HCT116 (cell line): Measurements from ENCODE around the gene GMIP. TPM values are rescaled to one million over a fixed set of nuclear protein-coding genes. Genes with fewer than 3 reads are reported as not detected.

Experiments
- ATAC-seq: fragments of 200-7000 bp; cut with Tn5 transposase; 2 replicates; pipeline ENCODE4 v1.9.1; 2020; ENCODE audit warnings: mild to moderate bottlenecking, moderate library complexity
- BruUV-seq: library from RNA; stranded (reverse); fragments of 400-500 nt; replicated peaks from 2 replicates; lab custom pipeline; 2021; lab: Mats Ljungman, UMichigan
- CTCF ChIA-PET: fragments of 300-600 bp; sonication (Branson Sonifier 250); formaldehyde crosslinking; loops from one replicate; lab custom pipeline; 2021; ENCODE audit warnings: antibody characterized with exemption; lab: Charles Lee
- POLR2A ChIA-PET: fragments of 300-600, 350-600 bp; sonication (Branson Sonifier 250); formaldehyde crosslinking; loops from one replicate; lab custom pipeline; 2021; ENCODE audit warnings: antibody characterized with exemption; lab: Charles Lee
- RAD21 ChIA-PET, 2 experiments: fragments of 300-600 bp; sonication (Branson Sonifier 250); formaldehyde crosslinking; loops; one replicate each; lab custom pipeline; 2023; ENCODE audit warnings: low total read pairs in 2 of 2; ENCODE audit not compliant: uncharacterized antibody in 2 of 2, unreplicated experiment in 2 of 2, low non-redundant PET in 1 of 2; lab: Charles Lee
- DNase-seq: peaks from one replicate; pipeline ENCODE4 v3.0.0-alpha.2; 2010; ENCODE audit warnings: low read depth, low spot score
- H2AFZ ChIP-seq: fragments of 200-600 bp; shearing (Covaris generic), sonication (generic); 2 replicates; pipeline ENCODE4 v1.6.1; 2017; ENCODE audit warnings: low read depth, mixed run types, mixed read lengths, antibody characterized with exemption, low read length; ENCODE audit not compliant: poor library complexity, severe bottlenecking
- H3K27ac ChIP-seq: 2 replicates; pipeline ENCODE4 v1.5.1; 2012; ENCODE audit warnings: low read depth, low read length
- H3K27me3 ChIP-seq: fragments of 200-600 bp; sonication (generic); 2 replicates; pipeline ENCODE4 v1.6.1; 2016; ENCODE audit warnings: mixed run types, low read length, mixed read lengths; ENCODE audit not compliant: insufficient read depth
- H3K36me3 ChIP-seq, 2 experiments: fragments of 200-500 bp in 1 of 2; fragments of 200-600 bp in 1 of 2; sonication (Bioruptor generic) in 1 of 2; sonication (generic) in 1 of 2; 2 replicates each; pipeline versions ENCODE4 v1.5.1 to v1.6.1; 2014 to 2016; ENCODE audit warnings: low read length in 2 of 2, inconsistent platforms in 1 of 2, mixed read lengths in 1 of 2, mixed run types in 1 of 2; ENCODE audit not compliant: insufficient read depth in 2 of 2, control insufficient read depth in 1 of 2
- H3K4me1 ChIP-seq, 2 experiments: fragments of 200-600 bp in 1 of 2; sonication (generic) in 1 of 2; 2 replicates each; pipeline versions ENCODE4 v1.5.1 to v1.6.1; 2012 to 2017; ENCODE audit warnings: low read length in 2 of 2, inconsistent platforms in 1 of 2, mild to moderate bottlenecking in 1 of 2, mixed read lengths in 1 of 2, mixed run types in 1 of 2, moderate library complexity in 1 of 2; ENCODE audit not compliant: insufficient read depth in 2 of 2, control insufficient read depth in 1 of 2
- H3K4me2 ChIP-seq: fragments of 200-600 bp; sonication (generic); 2 replicates; pipeline ENCODE4 v1.6.1; 2017; ENCODE audit warnings: mixed run types, low read length, mixed read lengths
- H3K4me3 ChIP-seq, 2 experiments: fragments of 200-600 bp in 1 of 2; sonication (generic) in 1 of 2; replicated peaks in 1 of 2; 2 replicates each; pipeline ENCODE4 v1.5.1; 2011 to 2016; ENCODE audit warnings: low read length in 2 of 2, control low read depth in 1 of 2, low read depth in 1 of 2, mild to moderate bottlenecking in 1 of 2, mixed read lengths in 1 of 2, mixed run types in 1 of 2
- H3K79me2 ChIP-seq: fragments of 200-600 bp; sonication (generic); 2 replicates; pipeline ENCODE4 v1.6.1; 2017; ENCODE audit warnings: mild to moderate bottlenecking, mixed run types, low read length, moderate library complexity, mixed read lengths; ENCODE audit not compliant: insufficient read depth
- H3K9ac ChIP-seq: fragments of 200-600 bp; sonication (generic); 2 replicates; pipeline ENCODE4 v1.6.1; 2016; ENCODE audit warnings: low read length, mixed read lengths
- H3K9me2 ChIP-seq: fragments of 200-600 bp; sonication (generic), shearing (Covaris generic); 2 replicates; pipeline ENCODE4 v1.6.1; 2017; ENCODE audit warnings: mixed run types, mild to moderate bottlenecking, moderate library complexity; ENCODE audit not compliant: insufficient read depth
- H3K9me3 ChIP-seq, 2 experiments: fragments of 200-500 bp in 1 of 2; fragments of 200-600 bp in 1 of 2; sonication (Bioruptor generic) in 1 of 2; sonication (generic) in 1 of 2; 2 replicates each; pipeline ENCODE4 v1.6.1; 2014 to 2017; ENCODE audit warnings: low read length in 2 of 2, mixed read lengths in 2 of 2, inconsistent platforms in 1 of 2, low read depth in 1 of 2, mild to moderate bottlenecking in 1 of 2, mixed run types in 1 of 2, moderate library complexity in 1 of 2; ENCODE audit not compliant: control insufficient read depth in 1 of 2, insufficient read depth in 1 of 2
- H4K20me1 ChIP-seq: fragments of 200-600 bp; sonication (generic), shearing (Covaris generic); 2 replicates; pipeline ENCODE4 v1.6.1; 2017; ENCODE audit warnings: mixed run types, mild to moderate bottlenecking, moderate library complexity; ENCODE audit not compliant: insufficient read depth
- CEBPB ChIP-seq: IDR thresholded peaks from 2 replicates; pipeline ENCODE4 v1.6.1; 2012; ENCODE audit warnings: low read depth
- EZH2phosphoT487 ChIP-seq: fragments of 200-600 bp; IDR thresholded peaks from 2 replicates; pipeline ENCODE4 v1.6.1; 2018; ENCODE audit warnings: antibody characterized with exemption, borderline replicate concordance
- POLR2A ChIP-seq: IDR thresholded peaks from 2 replicates; pipeline ENCODE4 v1.7.0; 2011; ENCODE audit warnings: borderline replicate concordance; ENCODE audit not compliant: insufficient read depth, insufficient read length; ENCODE audit errors: extremely low read depth
- POLR2AphosphoS5 ChIP-seq: IDR thresholded peaks from 2 replicates; pipeline ENCODE4 v1.6.1; 2011; ENCODE audit warnings: mild to moderate bottlenecking, low read depth, low read length, moderate library complexity
- RAD21 ChIP-seq: IDR thresholded peaks from 2 replicates; pipeline ENCODE4 v1.6.1; 2012; ENCODE audit warnings: low read depth, mild to moderate bottlenecking
- SIN3A ChIP-seq: IDR thresholded peaks from 2 replicates; pipeline ENCODE4 v1.6.1; 2012; ENCODE audit warnings: low read depth
- SP1 ChIP-seq: IDR thresholded peaks from 2 replicates; pipeline ENCODE4 v1.6.1; 2012; ENCODE audit warnings: low read depth
- SRF ChIP-seq: IDR thresholded peaks from 2 replicates; pipeline ENCODE4 v1.6.1; 2012; ENCODE audit warnings: low read depth
- TCF7L2 ChIP-seq: IDR thresholded peaks from 2 replicates; pipeline ENCODE4 v1.7.0; 2011; ENCODE audit warnings: borderline replicate concordance, inconsistent platforms; ENCODE audit not compliant: insufficient read depth, insufficient read length; ENCODE audit errors: extremely low read depth
- ZFX ChIP-seq: fragments of 450-650 bp; IDR thresholded peaks from 2 replicates; pipeline ENCODE4 v1.6.1; 2017
- intact Hi-C: fragments of 100-400 bp; cut with micrococcal nuclease; formaldehyde crosslinking; loops from 2 replicates; pipeline ENCODE4 v1.10.0; 2022
- total RNA-seq: library from RNA; stranded (reverse); gene quantifications from one replicate; pipeline ENCODE4 v1.2.1, GENCODE V29; 2021; ENCODE audit not compliant: unreplicated experiment
- TF ChIP-seq, protein P1 (sequence below): IDR thresholded peaks from 2 replicates; pipeline ENCODE4 v1.6.1; 2012
- TF ChIP-seq, protein P2 (sequence below), 3 experiments: fragments of 200-600 bp in 1 of 3; sonication (generic) in 1 of 3; IDR thresholded peaks in 2 of 3; conservative IDR thresholded peaks in 1 of 3; 2 replicates each; pipeline ENCODE4 v1.5.1; 2012 to 2017; ENCODE audit warnings: low read depth in 2 of 3, low read length in 2 of 3, antibody characterized with exemption in 1 of 3, borderline replicate concordance in 1 of 3, control low read depth in 1 of 3, mild to moderate bottlenecking in 1 of 3, mixed read lengths in 1 of 3, mixed run types in 1 of 3, moderate library complexity in 1 of 3; ENCODE audit not compliant: insufficient read depth in 1 of 3
- TF ChIP-seq, protein P3 (sequence below): IDR thresholded peaks from 2 replicates; pipeline ENCODE4 v1.6.1; 2011; ENCODE audit warnings: mild to moderate bottlenecking, low read length, moderate library complexity; ENCODE audit not compliant: insufficient replicate concordance; ENCODE audit errors: extremely low read depth

The GMIP gene
- total RNA-seq, 1 experiment from 2014 or later: 16.3 TPM

DNA sequence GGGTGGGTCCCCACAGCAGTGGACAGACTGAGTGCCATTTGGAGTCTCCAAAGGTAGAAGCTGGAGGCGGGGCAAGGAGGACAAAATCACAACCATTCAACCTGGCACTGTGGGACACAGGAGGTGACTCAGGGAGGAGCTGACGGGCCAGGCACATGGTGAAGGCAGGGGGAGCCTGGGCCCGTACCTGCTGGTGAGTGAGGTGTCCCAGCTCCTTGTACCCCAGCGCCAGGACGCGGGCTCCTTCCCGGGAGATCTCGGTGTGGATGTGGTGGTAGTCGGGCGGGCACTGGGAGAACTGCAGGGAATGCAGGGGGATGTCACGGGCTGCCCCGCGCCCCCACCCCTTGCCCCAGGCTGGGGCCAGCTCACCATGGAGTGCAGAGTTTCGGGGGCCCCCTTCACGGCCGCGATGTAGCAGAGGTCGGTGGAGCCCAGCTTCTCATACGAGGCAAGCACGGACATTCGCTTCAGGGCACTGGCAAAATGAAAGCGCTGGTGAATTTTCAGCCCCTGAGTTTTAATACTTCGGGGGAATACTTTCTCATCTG is 10.2 kb upstream of the GMIP start:
- H3K27ac ChIP-seq: no peak overlapping the region
- TF ChIP-seq EZH2phosphoT487: no peak
- TF ChIP-seq SIN3A: no peak
- TF ChIP-seq, protein P1, sequence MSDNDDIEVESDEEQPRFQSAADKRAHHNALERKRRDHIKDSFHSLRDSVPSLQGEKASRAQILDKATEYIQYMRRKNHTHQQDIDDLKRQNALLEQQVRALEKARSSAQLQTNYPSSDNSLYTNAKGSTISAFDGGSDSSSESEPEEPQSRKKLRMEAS: no peak
- TF ChIP-seq RAD21: no peak
- no peak for TF ChIP-seq SP1
- no peak for TF ChIP-seq POLR2AphosphoS5
- TF ChIP-seq POLR2A: no peak
- TF ChIP-seq TCF7L2: no peak
- TF ChIP-seq, protein P2, sequence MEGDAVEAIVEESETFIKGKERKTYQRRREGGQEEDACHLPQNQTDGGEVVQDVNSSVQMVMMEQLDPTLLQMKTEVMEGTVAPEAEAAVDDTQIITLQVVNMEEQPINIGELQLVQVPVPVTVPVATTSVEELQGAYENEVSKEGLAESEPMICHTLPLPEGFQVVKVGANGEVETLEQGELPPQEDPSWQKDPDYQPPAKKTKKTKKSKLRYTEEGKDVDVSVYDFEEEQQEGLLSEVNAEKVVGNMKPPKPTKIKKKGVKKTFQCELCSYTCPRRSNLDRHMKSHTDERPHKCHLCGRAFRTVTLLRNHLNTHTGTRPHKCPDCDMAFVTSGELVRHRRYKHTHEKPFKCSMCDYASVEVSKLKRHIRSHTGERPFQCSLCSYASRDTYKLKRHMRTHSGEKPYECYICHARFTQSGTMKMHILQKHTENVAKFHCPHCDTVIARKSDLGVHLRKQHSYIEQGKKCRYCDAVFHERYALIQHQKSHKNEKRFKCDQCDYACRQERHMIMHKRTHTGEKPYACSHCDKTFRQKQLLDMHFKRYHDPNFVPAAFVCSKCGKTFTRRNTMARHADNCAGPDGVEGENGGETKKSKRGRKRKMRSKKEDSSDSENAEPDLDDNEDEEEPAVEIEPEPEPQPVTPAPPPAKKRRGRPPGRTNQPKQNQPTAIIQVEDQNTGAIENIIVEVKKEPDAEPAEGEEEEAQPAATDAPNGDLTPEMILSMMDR (IDR thresholded peaks at IDR 0.05 in 2 of 3, conservative IDR thresholded peaks at IDR 0.05 in 1 of 3; ENCODE audit: borderline replicate concordance in 1 of 3, insufficient read depth in 1 of 3, low read depth in 2 of 3, low read length in 2 of 3): no peak
- no peak for TF ChIP-seq CEBPB
- TF ChIP-seq SRF: no peak
- no peak for TF ChIP-seq ZFX
- TF ChIP-seq, protein P3, sequence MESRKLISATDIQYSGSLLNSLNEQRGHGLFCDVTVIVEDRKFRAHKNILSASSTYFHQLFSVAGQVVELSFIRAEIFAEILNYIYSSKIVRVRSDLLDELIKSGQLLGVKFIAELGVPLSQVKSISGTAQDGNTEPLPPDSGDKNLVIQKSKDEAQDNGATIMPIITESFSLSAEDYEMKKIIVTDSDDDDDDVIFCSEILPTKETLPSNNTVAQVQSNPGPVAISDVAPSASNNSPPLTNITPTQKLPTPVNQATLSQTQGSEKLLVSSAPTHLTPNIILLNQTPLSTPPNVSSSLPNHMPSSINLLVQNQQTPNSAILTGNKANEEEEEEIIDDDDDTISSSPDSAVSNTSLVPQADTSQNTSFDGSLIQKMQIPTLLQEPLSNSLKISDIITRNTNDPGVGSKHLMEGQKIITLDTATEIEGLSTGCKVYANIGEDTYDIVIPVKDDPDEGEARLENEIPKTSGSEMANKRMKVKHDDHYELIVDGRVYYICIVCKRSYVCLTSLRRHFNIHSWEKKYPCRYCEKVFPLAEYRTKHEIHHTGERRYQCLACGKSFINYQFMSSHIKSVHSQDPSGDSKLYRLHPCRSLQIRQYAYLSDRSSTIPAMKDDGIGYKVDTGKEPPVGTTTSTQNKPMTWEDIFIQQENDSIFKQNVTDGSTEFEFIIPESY: no peak
- ATAC-seq: no peak
- no peak overlapping the region for H3K9ac ChIP-seq
- no peak overlapping the region for H3K4me3 ChIP-seq
- ChIA-PET POLR2A (interaction anchor here (1.4 kb wide), 1 partner anchor 8 kb away, joined by 3 read pairs; no protein-coding TSS in a partner anchor), RAD21 (no interaction called here), CTCF (no interaction called here)
- H3K9me3 ChIP-seq: no peaks in the 10 kb centered on the region
- H3K36me3 ChIP-seq: peaks cover 50 to 51% of the 10 kb centered on the region in 2 experiments
- no peaks in the 10 kb centered on the region for H3K9me2 ChIP-seq
- H3K4me1 ChIP-seq: no peaks in the 10 kb centered on the region
- H3K79me2 ChIP-seq: peaks cover 5% of the 10 kb centered on the region
- no peak overlapping the region for H2AFZ ChIP-seq
- no peak for DNase-seq
- H3K4me2 ChIP-seq: no peak overlapping the region
- no peaks in the 10 kb centered on the region for H4K20me1 ChIP-seq
- H3K27me3 ChIP-seq: no peaks in the 10 kb centered on the region
- BruUV-seq: no TSS peak
- intact Hi-C loops: no loop called here
